CD4-positive, alpha-beta T cell treated with Interleukin-17A for 4 hours (primary cell): Measurements from ENCODE around the gene DIPK1C.

Source experiments
- DNase-seq: peaks from one replicate; pipeline ENCODE4 v3.0.0-alpha.2; 2020; ENCODE audit warnings: mixed read lengths

Gene DIPK1C

DNA sequence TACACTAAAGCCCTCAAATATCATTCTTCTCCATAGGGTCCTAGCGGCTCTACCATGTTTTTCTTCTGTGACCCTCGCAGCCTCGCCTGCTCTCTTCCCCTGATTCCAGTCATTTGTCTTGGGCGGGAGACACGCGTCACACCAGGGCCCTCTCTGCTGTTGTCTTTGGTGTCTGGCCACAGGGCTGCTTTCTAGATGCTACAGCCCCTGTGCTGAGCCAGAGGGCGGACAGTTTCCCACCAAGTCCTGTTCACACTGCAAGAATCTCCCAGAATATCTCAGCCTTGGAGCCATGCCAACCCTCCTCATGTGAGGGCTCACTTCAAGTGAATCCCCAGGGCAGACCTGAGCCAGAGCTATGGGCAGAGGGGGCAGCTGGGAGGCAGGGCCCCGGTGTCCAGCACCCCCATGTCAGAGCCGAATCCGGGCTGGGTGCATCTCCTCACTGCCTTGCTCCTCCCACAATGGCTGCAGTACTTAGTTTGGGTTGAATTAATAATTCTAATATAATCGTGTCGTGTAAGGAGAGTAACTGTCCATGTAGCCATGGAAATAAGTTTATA lies 42.1 kb downstream of the DIPK1C start:
- no peak for DNase-seq

DNA sequence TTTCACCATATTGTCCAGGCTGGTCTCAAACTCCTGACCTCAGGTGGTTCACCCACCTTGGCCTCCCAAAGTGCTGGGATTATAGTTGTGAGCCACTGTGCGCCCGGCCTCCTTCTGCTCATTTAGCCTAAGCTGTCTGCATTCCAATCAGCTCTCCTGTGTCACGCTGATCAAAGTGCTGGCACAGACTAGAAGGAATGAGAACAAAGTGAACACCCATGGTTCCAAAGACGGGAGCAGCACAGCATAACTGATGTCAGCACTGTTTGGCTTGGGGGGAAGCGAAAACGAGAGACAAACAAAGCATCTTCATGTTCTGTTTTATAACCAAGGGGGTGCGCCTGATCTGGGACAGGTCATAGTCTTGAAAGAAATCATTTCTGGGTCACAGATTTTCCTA lies 43.3 kb downstream of the DIPK1C start:
- no peak for DNase-seq

DNA sequence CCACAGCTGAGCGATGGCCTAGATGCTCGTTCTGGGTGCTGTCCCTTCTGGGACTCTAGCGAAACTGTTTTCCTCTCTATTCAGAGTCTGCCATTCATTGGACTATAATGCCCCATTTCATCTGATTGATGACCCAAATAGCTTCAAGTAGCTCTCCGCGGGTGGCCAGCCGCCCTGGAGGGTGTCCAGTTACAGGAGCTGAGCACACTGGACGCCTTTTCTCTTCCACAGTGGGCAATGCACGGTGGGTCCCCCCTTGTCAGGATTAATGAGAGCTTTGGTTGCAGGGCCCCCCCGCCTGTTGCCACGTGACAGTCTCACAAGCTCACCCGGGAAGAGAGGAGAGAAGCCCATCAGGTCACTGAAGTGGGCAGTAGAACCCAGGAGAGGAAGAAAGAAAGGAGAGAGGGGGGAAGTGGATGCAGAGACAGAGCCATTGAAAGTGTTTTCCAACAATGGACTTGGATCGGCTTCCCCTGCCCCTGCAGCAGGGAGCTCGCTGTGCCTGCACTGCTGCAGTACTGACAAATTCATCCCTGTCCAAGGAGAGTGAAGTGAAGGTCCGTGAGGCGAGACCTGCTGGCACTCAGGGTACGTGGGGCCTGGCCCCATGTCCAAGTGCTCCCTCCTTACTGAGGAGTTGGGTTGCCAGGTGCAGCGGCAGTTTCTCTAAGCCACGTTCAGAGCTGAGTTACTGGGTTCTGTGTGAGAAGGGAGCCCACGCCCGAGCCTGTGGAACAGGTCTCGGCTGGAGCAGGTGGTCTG lies 44.8 kb downstream of the DIPK1C start:
- no peak for DNase-seq

GRCh38 chr18:74411475-74411874 lies 45.6 kb downstream of the DIPK1C start:
- no peak for DNase-seq

GRCh38 chr18:74410441-74410992 lies 46.6 kb downstream of the DIPK1C start:
- DNase-seq = no peak

DNA sequence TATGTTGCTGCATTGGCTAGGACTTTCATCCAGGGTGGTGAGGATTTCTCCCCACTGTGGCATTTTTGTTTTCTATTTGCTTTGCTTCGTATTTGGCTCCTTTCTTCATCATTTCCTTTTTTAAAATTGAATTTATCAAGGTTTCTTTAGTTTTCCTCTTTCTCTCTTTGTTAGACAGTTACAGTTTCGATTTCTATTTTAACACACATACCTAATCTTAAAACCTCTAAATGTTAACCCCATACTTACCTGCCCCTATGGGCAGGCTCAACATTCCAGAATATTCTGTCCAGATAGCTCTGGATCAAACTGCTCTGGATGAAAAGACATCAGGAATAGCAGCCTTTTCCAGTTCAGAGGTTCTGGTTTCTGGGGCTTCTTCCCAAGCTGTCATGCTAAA lies 49.2 kb downstream of the DIPK1C start:
- no peak for DNase-seq

DNA sequence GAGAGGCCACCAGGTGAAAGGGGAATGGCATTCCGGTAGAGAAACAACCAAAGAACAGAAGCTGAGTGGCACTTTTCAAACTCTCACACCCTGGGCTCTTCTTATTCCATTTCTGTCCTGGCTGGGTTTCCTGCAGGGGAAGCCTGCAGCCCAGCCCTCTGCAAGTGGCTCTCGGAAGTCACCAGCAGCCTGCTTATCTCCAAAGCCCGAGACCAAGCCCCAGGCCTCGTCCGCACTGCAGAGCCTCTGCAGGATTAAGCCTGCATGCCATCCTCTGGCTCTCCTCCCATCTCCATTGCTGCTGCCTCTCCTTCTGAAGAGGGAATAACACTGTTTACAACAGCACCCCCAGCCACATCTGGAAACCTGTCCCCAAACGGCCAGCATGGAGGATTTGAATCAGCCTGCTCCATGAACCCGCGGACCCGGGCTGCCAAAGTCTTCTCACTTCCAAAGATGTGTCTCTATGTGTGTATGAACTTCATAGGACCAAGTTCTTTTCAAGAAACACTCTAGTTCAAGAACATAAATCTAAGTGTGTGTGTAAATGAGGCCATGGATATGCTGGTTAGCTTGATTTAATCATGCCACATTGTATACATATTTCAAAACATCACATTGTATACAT lies 54.2 kb downstream of the DIPK1C start:
- DNase-seq = no peak

DNA sequence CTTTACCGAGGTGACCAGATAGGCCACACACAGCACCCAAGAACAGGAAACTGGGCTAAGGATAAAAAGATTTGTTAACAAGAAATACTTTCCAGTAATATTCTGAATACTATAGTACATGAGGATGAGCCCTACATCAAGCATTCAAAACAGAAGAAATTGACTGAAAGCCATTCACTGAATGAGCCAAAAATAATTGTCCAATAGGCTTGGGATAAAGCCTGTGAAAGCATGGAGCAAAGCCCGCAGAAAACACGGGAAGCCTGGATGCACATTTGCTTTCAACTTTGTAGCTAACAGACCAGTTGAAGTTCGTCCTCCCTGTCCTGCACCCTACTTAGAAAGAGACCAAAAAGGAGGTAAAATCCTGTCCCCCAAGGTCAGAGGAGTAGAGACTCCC lies 56.3 kb downstream of the DIPK1C start:
- DNase-seq = no peak

DNA sequence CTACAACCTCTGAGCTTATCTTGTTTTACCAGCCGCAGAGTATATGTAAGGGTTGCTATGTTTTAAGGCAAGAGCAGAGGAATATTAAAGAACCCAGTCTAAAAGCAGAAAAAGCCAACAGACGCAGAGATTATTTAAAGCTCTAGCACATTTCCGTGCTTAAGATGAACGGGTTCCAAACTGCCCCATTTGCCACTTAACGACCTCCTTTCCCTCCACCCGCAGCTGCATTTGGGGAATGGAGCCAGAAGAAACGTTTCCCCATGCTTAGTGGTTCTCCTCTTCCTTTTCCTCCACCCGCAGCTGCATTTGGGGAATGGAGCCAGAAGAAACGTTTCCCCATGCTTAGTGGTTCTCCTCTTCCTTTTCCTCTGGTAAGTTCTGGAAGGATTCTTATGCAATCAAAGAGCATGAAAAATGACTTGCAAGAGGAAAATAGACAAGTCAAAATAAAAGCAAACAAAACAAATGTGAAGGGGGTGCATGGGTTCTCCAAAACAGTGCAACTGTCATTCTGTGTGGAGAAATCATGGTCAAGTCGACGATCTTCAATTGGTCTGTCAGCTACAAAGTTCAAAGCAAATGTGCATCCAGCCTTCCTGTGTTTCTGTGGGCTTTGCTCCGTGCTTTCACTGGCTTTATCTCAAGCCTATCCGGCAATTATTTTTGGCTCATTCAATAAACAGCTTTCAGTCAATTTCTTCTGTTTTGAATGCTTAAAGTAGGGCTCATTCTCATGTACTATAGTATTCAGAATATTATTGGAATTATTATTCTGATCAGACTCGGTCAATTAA lies 57.8 kb downstream of the DIPK1C start:
- no peak for DNase-seq

- DNase-seq = no peak
Measured at GRCh38 chr18:74397572-74397971, 59.5 kb downstream of the DIPK1C start.

- DNase-seq = no peak
Measured at GRCh38 chr18:74396171-74397169, 60.6 kb downstream of the DIPK1C start.

- no peak for DNase-seq
Measured at GRCh38 chr18:74395648-74396154, 61.4 kb downstream of the DIPK1C start.

DNA sequence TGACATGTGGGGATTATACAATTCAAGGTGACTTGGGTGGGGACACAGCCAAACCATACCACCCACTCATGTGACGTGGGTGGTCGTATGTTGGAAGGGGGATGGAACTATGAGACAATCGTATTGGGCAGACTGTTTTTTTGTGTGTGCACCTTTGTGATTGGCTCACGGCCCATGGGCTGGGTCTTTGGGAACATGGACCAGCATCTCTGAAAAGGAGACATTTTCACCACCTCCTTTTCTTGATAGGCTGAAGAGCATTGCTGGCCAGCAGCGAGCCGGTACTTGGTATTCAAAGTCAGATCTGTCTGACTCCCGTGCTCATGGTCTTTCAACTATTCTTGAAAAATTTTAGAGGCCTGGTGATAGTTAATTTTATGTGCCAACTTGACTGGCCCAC lies 62.1 kb downstream of the DIPK1C start:
- DNase-seq = no peak

DNA sequence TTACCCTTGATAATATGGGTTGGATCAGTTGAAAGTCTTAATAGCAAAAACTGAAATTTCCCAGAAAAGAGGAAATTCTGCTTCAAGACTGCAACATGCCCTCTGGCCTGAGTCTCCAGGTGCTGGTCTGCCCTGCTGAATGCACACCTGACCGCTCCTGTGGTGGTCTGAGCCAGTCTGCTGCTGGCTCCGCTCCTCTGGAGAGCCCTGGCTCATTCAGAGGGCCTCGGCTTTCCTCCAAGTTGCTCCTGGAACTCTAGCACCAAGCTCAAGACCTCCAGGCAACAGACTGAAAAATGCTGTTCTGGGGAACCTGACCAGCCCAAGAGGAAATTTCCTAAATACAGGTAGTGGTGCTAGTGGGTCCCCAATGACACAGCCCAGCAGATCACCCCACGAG lies 64.8 kb downstream of the DIPK1C start:
- DNase-seq = no peak

DNA sequence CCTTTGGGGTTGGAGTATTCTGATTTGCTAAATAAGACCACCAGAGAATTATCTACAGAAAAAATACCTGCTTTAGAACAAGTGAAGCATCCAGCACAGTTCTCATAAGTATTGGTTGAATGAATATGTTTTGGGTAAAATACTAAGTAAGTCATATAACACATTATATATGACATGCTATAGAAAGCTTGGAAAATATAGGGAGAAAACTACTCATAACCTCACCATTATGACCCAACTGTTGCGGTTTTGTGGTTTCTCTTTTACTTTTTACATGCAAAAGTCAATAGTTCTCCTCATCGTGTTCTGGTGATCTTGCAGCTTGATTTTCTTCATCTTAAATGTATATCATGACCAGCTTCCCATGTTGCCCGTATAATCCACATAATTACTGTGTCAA lies 66.2 kb downstream of the DIPK1C start:
- DNase-seq = no peak

GRCh38 chr18:74389991-74390390 lies 67.1 kb downstream of the DIPK1C start:
- DNase-seq = no peak

DNA sequence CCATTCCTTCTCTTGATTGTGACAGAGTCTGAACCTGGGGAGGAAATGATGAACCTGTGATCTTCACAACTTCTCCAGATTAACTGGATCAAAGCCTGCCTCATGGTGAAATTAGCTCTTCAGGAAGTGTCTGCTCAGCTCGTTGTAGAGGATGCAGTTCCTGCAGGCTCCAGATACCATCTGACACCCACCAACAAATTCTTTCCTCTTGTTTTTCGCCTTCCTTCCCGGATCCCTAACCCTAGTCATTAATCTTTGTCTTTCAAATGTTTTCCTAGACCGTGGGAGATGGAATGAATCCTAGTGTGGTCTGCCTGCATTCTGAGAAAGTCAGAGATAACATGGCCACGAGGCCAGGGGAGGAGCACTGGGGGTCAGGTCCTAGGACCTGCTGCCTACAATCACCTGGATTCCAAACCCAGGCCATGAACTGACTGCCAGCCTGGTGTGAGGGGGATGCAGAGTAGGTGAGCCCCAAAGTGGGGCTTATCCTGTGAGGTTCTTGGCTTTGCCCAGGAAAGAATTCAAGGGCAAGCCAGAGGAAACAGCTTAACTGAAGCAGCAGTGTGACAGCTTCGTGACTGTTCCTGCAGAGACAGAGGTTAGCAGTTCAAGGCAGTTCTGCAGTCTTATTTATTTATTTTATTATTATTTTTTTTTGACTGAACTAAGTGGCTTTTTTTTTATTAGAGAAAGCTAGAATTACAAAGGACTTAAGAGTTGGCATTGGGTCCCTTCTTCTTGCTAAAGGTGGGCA lies 67.8 kb downstream of the DIPK1C start:
- peak; percentile 17 for DNase-seq

GRCh38 chr18:74388227-74388626 lies 68.9 kb downstream of the DIPK1C start:
- no peak for DNase-seq

DNA sequence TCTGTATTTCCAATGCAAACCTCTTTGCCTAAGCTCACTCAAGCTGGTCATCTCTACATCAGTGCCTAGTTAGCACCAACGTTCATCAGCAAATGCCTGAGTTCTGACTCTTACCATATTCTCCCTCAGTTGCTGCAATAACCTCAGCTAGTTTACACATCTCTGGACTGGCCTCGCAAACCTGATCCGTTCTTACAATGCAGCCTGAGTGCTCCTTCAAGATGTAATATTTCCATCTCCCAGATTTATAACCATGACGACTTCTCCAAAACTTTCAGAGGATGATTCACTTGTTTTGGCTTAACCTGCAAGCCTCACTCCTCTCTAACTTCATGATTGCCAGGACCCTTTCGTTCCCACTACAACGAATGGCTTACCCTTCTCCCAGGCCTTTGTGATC lies 69.7 kb downstream of the DIPK1C start:
- no peak for DNase-seq
